GM21423 (cell line): ENCODE measurements around the gene GDI2.
A peak's percentile ranks its signal among the peaks of the same experiment; 100 is the strongest.
"Not testable (repeated sequence)": the region's sequence is repeated elsewhere in the genome, so short reads cannot be mapped to it uniquely, and the experiment has no call there.

Experiments
- ATAC-seq: cut with Tn5 transposase; IDR thresholded peaks from one replicate; pipeline ENCODE4 v1.9.1; 2021; ENCODE audit warnings: mild to moderate bottlenecking, moderate library complexity; ENCODE audit not compliant: unreplicated experiment

Gene GDI2

GRCh38 chr10:5828725-5829124 lies 15.5 kb upstream of the GDI2 start:
- ATAC-seq = no peak

- ATAC-seq = no peak
These were observed 14.6 kb upstream of the GDI2 start for GRCh38 chr10:5827841-5828240.

- not testable (repeated sequence) for ATAC-seq
These were observed 13.3 kb upstream of the GDI2 start for GRCh38 chr10:5826511-5826910.

GRCh38 chr10:5818894-5819293 lies 5.7 kb upstream of the GDI2 start:
- peak; percentile 47 for ATAC-seq

GRCh38 chr10:5818048-5818331 lies 4.8 kb upstream of the GDI2 start:
- ATAC-seq = no peak

GRCh38 chr10:5817322-5818047 lies 4.3 kb upstream of the GDI2 start:
- peak; percentile 19 for ATAC-seq

- no peak for ATAC-seq
These were observed 2.9 kb upstream of the GDI2 start for GRCh38 chr10:5816170-5816569.

GRCh38 chr10:5814110-5815107 lies 1.2 kb upstream of the GDI2 start:
- ATAC-seq = no peak

GRCh38 chr10:5813091-5813340 lies 218 bp downstream of the GDI2 start:
- peak; percentile 23 for ATAC-seq

- peak; percentile 23 for ATAC-seq
These were observed 747 bp downstream of the GDI2 start for GRCh38 chr10:5812283-5813090.

GRCh38 chr10:5811387-5811821 lies 1.8 kb downstream of the GDI2 start:
- ATAC-seq = no peak

GRCh38 chr10:5810225-5810624 lies 3.0 kb downstream of the GDI2 start:
- ATAC-seq = no peak

- ATAC-seq = no peak
These were observed 3.6 kb downstream of the GDI2 start for GRCh38 chr10:5809527-5810154.

GRCh38 chr10:5808783-5809392 lies 4.3 kb downstream of the GDI2 start:
- not testable (repeated sequence) for ATAC-seq

- no peak for ATAC-seq
These were observed 6.5 kb downstream of the GDI2 start for GRCh38 chr10:5806745-5807144.

- ATAC-seq = no peak
These were observed 7.5 kb downstream of the GDI2 start for GRCh38 chr10:5805711-5806110.

GRCh38 chr10:5805260-5805659 lies 8.0 kb downstream of the GDI2 start:
- no peak for ATAC-seq

GRCh38 chr10:5804386-5804785 lies 8.8 kb downstream of the GDI2 start:
- ATAC-seq = no peak

- ATAC-seq = no peak
These were observed 12.5 kb downstream of the GDI2 start for GRCh38 chr10:5800782-5801181.

- ATAC-seq = no peak
These were observed 19.0 kb downstream of the GDI2 start for GRCh38 chr10:5794236-5794635.

GRCh38 chr10:5789626-5790025 lies 23.6 kb downstream of the GDI2 start:
- ATAC-seq = no peak
